ENCODE measurements around the gene FRMD6.

The FRMD6 gene

GRCh38 chr14:51674294-51675002 lies 22.7 kb downstream of the FRMD6 start:
- DNase-seq = no peak

- DNase-seq = no peak
Measured at GRCh38 chr14:51676549-51676948, 24.8 kb downstream of the FRMD6 start.

DNA sequence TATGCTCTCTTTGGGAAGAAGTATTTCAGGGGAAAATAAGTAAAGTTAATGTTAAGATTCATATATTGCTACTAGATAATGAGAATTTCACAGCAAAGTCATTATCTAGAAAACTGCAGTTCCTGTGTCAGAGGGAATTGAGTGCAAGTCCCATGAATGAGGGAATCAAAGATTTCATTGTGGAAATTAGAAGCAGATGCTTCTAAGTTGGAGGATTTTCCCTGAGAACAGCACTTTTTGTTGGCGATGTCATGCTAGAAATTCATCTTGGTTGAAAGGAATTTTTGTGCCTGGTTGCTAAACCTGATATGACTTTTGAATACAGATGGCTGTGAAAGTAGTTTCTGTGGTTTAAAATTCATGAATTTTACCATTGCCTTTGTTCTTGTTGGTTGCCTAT lies 25.6 kb downstream of the FRMD6 start:
- no peak for DNase-seq

DNA sequence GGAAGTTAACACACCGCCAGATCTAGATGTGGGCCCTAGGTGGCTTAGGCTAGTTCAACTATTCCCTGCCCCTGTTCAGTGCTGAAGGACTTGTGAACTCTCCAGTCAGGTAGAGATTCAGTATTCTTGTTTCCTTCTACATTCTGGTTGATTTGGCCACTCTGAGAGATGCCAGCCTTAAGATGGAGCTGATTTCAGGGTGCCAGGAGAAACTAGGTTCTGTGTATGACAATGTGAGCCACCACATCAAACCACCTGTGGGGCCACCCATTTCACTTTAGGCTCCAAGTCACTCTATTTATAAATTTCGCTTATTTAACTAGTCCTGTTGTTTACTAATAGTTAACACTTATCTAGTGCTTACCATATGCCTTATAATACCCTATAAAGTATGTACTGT lies 26.0 kb downstream of the FRMD6 start:
- DNase-seq = no peak

DNA sequence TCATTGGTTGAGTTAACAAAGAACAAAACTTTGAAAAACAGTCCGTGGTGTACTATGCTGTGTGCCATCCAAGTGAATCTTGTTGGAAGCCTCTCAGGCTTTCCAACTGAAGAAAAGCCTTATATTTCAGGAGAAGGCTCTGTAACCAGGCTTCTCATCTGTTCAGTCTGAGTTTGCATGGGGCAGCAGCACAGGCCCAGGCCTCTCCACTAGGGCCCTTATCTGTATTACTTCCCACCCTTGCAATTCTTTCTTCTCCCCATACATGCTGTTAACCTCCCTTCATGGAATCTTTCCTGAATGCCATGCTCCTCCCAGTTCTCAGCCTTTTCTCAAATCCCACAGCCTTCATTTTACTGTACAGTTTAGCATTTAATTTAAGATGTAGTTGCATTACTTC lies 28.3 kb downstream of the FRMD6 start:
- DNase-seq = no peak

DNA sequence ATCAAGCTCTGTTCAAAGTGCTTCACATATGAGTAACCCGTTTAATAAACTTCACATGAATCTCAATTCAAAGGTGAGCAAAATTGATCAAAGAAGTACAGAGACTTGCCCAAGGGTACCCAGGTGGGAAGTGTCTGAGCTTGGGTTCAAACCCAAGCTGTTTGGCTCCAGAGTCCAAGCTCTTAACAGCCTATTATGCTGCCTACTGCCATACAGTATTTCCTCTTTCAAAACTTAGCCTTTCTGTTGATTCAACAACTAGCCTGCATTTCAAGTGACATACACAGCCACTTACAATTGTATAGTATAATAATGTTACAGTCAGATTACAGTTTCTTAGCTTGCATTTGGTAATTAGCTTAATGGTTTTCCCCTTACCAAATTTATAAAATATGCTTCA lies 29.7 kb downstream of the FRMD6 start:
- DNase-seq = no peak

GRCh38 chr14:51682411-51682810 lies 30.7 kb downstream of the FRMD6 start:
- no peak for DNase-seq

DNA sequence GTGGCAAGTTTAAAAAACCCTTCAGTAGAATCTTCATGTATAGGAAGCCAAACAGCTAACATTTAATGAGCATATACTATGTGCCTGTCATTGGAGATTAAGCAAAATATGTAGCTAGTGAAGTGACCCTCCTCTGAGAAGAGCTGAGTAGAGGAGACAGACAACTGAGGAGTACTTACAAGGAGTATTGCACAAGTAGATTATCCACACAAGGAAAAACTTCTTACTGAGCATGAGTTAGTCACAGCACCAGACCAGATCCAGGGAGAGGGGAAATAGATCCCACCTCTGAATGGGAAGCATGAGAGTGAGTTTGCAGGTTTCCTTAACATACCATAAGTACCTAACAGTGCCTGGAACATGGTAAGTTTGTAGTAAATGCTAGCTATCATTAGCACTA lies 33.0 kb downstream of the FRMD6 start:
- no peak for DNase-seq

- no peak for DNase-seq
Measured at GRCh38 chr14:51691176-51691575, 39.5 kb downstream of the FRMD6 start.

DNA sequence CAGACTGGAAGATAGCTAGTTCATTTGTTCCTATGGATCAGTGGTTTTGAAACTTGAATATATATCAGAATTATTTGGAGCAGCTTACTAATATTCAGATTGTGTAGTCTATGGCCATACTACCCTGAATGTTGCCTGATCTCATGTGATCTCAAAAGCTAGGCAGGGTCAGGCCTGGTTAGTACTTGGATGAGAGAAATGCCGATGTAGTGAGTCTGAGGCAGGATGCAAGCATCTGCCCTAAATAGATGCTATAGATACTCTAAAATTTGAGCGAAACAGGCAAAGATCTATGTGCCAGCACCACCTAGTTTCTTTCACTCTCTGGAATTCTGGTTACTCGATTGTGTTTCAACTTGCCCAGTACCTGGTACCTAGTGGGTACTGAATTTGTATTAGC lies 40.9 kb downstream of the FRMD6 start:
- DNase-seq = no peak

DNA sequence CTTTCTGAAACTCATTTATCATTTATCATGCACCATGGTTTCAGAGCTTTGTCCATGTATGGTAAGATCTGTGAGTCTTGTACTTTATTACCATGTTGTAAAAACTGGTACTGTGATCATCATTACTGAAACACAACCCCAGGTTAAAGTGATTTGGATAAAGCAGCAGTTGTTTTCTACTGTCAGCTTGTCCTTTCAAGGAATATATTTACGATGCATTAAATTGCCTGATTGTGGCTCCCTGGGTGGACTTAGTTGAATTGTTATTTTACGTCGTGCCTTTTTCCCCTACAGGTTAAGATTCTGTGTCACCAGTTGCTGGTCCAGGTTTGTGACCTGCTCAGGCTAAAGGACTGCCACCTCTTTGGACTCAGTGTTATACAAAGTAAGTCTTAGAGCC lies 46.1 kb downstream of the FRMD6 start:
- no peak for DNase-seq

DNA sequence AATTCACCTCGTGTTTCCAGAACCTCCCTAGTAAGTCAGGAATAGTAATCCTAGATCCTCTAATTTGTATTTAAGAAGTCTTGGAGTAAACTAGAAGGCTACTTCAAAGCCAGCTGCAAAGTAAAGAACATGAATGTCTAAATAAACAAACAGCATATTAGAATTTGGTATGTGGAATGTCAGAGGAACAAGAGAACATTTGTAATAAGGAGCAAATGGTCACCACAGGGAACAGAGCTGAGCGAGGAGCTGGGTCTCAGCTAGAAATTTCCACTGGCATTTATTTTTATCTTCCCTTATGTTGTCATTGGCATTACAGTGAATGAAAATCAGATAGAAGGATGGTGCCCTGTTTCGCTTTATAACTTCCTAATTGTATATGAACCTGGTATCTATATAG lies 50.2 kb downstream of the FRMD6 start:
- no peak for DNase-seq

GRCh38 chr14:51703787-51704186 lies 52.1 kb downstream of the FRMD6 start:
- DNase-seq = no peak

DNA sequence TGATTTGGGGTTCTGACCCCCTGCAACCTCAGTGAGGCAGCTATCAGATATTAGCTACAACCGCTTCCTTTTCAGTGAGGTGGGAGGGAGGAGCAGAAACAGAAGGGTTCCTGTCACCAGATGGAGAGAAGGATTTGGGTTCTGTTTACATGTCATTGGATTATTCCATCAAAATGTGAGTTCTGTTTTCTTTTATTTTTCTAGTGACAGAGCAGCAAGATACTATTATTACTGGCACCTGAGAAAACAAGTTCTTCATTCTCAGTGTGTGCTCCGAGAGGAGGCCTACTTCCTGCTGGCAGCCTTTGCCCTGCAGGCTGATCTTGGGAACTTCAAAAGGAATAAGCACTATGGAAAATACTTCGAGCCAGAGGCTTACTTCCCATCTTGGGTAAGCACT lies 52.8 kb downstream of the FRMD6 start:
- DNase-seq = no peak

DNA sequence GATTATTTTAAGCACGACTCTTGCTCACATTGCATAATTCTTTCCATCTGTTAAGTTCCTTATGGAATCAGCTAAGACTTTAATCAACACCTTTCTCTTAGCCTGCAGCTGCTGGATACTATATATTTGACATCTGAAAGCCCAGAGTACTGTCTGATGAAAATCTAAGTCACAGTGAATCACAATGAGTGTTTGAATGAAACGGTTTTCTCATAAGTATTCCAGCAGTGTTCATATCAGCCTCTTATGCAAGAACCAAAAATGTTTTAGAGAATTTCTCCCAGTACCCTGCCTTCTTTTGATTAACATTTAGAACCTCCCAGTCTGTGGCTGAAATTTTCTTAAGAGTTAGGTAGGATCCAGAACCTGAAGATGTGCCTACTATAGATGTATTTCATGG lies 55.6 kb downstream of the FRMD6 start:
- DNase-seq = no peak

GRCh38 chr14:51711505-51711904 lies 59.8 kb downstream of the FRMD6 start:
- no peak for DNase-seq

- no peak for DNase-seq
Measured at GRCh38 chr14:51715250-51715649, 63.5 kb downstream of the FRMD6 start.

GRCh38 chr14:51715742-51716141 lies 64.0 kb downstream of the FRMD6 start:
- no peak for DNase-seq

GRCh38 chr14:51716610-51717009 lies 64.9 kb downstream of the FRMD6 start:
- no peak for DNase-seq

DNA sequence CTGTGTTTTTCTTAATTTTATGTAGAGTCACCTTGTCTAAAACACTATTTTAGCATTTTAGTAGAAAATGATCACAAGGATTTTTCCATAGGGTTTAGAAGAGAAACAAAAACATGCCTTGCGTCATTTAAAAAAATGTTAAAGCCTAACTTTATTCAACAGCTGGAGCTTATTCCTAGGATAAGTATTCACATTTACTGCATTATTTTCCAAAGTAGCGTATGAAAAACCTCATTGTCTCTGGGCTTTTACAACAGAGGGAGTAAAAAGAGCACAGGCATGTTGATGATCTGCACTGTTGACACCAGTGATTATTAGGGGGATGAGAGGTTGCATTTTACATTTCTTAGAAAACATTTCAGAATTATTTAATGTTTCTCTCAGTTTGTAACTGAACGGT lies 66.1 kb downstream of the FRMD6 start:
- DNase-seq = no peak

- no peak for DNase-seq
Measured at GRCh38 chr14:51719955-51720354, 68.2 kb downstream of the FRMD6 start.

DNA sequence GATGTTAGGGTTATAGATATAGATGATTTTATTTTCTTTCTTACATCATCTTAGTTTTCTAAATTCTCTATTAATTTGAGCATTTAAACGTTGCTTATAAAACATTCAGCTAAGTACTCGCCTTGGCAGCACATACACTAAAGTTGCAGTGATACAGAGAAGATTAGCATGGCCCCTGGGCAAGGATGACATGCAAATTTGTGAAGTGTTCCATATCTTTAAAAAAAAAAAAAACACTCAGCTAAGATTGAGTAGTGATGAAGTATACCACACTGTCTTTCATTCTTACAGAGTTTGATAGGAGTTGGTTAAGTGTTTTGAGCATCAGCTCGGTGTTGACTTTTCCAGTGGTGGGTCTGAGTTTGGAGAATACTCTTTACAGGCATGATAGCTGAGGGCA lies 72.3 kb downstream of the FRMD6 start:
- no peak for DNase-seq

DNA sequence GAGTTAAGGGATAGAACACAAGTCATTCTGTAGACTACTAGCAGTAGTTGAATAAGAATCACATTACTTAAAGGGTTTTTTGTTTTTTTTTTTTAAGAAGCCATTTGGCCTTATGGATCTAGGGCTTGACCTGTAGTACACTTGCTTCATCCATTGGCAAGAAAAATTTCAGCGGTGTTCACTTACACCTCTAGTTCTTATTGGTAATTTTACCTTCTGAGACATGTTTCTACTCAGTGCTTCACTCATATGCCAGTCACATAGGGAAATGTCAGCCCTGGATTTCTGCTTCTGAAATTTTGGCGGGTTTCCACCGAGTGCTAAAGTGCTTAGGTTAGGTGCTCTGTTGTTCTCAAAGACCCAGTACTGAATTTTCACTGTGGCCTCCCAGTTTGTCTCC lies 72.9 kb downstream of the FRMD6 start:
- no peak for DNase-seq

DNA sequence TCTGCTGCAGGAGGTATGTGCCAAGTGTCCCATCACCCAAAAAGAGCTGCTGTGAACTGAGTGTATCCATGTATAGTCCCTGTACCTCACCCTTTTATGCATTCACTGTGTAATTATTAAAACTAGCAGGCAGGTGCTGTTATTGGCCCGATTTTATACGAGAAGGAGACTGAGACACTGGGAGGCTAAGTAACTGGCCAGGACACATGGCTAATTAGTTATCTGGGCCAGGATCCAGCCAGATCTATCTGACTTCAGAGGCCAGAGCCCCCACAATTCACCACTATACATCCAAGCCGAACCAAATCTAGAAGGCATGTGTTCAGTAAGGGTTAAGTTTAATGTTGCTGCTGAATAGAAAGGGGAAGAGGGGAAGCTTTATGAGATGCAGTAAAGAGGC lies 73.4 kb downstream of the FRMD6 start:
- DNase-seq = no peak

- no peak for DNase-seq
Measured at GRCh38 chr14:51726166-51726899, 74.6 kb downstream of the FRMD6 start.
